Measurements from ENCODE around the gene KCNJ1. TPM values are rescaled to one million over a fixed set of nuclear protein-coding genes. Genes with fewer than 3 reads are reported as not detected.

Gene KCNJ1
- total RNA-seq, 4 donors from 2014 or later, result not detected

GRCh38 chr11:128789497-128790150, 77.5 kb downstream of the KCNJ1 start:
- no peak for TF ChIP-seq CTCF (IDR thresholded peaks at IDR 0.05)
- no peak for TF ChIP-seq EP300 (IDR thresholded peaks at IDR 0.05)
- no peak for TF ChIP-seq POLR2AphosphoS5 (IDR thresholded peaks at IDR 0.05)
- no peak for TF ChIP-seq POLR2A (IDR thresholded peaks at IDR 0.05; ENCODE audit: low read depth)
- Histone ChIP-seq H3K27me3 (no peaks in the 10 kb centered on the region), H3K4me1 (peaks cover 0 to 14% (median 10%) of the 10 kb centered on the region in 4 donors), H3K9me3 (no peaks in the 10 kb centered on the region), H3K36me3 (peaks cover 0 to 15% (median 6%) of the 10 kb centered on the region in 4 donors), H3K27ac (replicated peaks in 1 of 4) (no peak overlapping the region), H3K4me3 (no peak overlapping the region)
- 89% methylated on average over 17 of the region's 17 CpGs for WGBS
- no peak for DNase-seq (ENCODE audit: extremely low spot score)
- intact Hi-C loops (cut with DNase I), result no loop called here

Other genes starting within 250 kb of the KCNJ1 start
- 10 to 100 TPM; 17.4 to 43.8 (median 29.6) TPM for gene FLI1, start 173.2 kb downstream of the KCNJ1 start, total RNA-seq
- 1 to 10 TPM in 2 of 4 donors, under 1 TPM in 2; 0.80 to 3.8 (median 1.00) TPM for gene KCNJ5, start 24.1 kb upstream of the KCNJ1 start, total RNA-seq
- gene TP53AIP1, start 75.6 kb upstream of the KCNJ1 start, total RNA-seq, result under 1 TPM in 1 of 4 donors, not detected in 3; 0.57 TPM